Tibial nerve (tissue), 4 donors: ENCODE results near the gene HPSE2. TPM values are rescaled to one million over a fixed set of nuclear protein-coding genes. Genes with fewer than 3 reads are reported as not detected.

Experiments
- DNase-seq, 2 donors: peaks; one replicate each; pipeline ENCODE4 v3.0.0-alpha.2; 2019; ENCODE audit warnings: low spot score in 2 of 2
- H3K27ac ChIP-seq, 4 donors: fragments of 200-600 bp; sonication (generic) in 3 of 4; one replicate each; pipeline ENCODE4 v1.5.1; 2017 to 2019; ENCODE audit warnings: mild to moderate bottlenecking in 1 of 4
- H3K27me3 ChIP-seq, 2 donors: fragments of 200-600 bp; sonication (generic) in 1 of 2; one replicate each; pipeline versions ENCODE4 v1.5.1 to v1.6.0; 2017 to 2019
- H3K36me3 ChIP-seq, 3 donors: fragments of 200-600 bp; sonication (generic); one replicate each; pipeline ENCODE4 v1.5.1; 2018 to 2019
- H3K4me1 ChIP-seq, 4 donors: fragments of 200-600 bp; sonication (generic) in 3 of 4; one replicate each; pipeline ENCODE4 v1.5.1; 2017 to 2019
- H3K4me3 ChIP-seq, 4 donors: fragments of 200-600 bp; sonication (generic) in 3 of 4; one replicate each; pipeline ENCODE4 v1.5.1; 2017 to 2019; ENCODE audit warnings: mild to moderate bottlenecking in 1 of 4, moderate library complexity in 1 of 4
- H3K9me3 ChIP-seq, 4 donors: fragments of 200-600 bp; sonication (generic) in 3 of 4; one replicate each; pipeline ENCODE4 v1.5.1; 2017 to 2019
- CTCF ChIP-seq, 5 experiments: fragments of 200-600 bp in 3 of 5; fragments of 450-650 bp in 2 of 5; sonication (generic) in 3 of 5; IDR thresholded peaks; one replicate each; pipeline ENCODE4 v1.5.1; 2016 to 2019; ENCODE audit warnings: antibody characterized with exemption in 5 of 5, mild to moderate bottlenecking in 3 of 5, moderate library complexity in 2 of 5
- EP300 ChIP-seq, 2 donors: sonication (generic); formaldehyde crosslinking; IDR thresholded peaks; one replicate each; pipeline ENCODE4 v1.6.1; 2017; ENCODE audit warnings: antibody characterized with exemption in 2 of 2, mild to moderate bottlenecking in 1 of 2
- POLR2A ChIP-seq, 2 donors: fragments of 450-650 bp; IDR thresholded peaks; one replicate each; pipeline ENCODE4 v1.6.1; 2017; ENCODE audit warnings: antibody characterized with exemption in 2 of 2, mild to moderate bottlenecking in 2 of 2, moderate library complexity in 2 of 2
- WGBS, 2 donors: methylation state at CpG; one replicate each; pipeline ENCODE4 v1.1.5; 2018; 5-methylcytosine and 5-hydroxymethylcytosine counted together
- total RNA-seq, 4 donors: library from RNA; depleted of rRNA; stranded (reverse); fragments of >200 nt; gene quantifications; one replicate each; pipeline ENCODE4 v1.1.0, GENCODE V29; 2016

HPSE2 gene
- under 1 TPM in 1 of 4 donors, not detected in 3; 0.63 TPM for total RNA-seq

- no peak for TF ChIP-seq CTCF (IDR thresholded peaks at IDR 0.05)
- TF ChIP-seq EP300 (IDR thresholded peaks at IDR 0.05) = no peak
- no peak for TF ChIP-seq POLR2A (IDR thresholded peaks at IDR 0.05)
- H3K27me3 ChIP-seq = peaks cover 0 to 99% of the 10 kb centered on the region in 2 donors
- DNase-seq = no peak
- no peaks in the 10 kb centered on the region for H3K36me3 ChIP-seq
- no peak within 1 kb of the TSS for H3K27ac ChIP-seq
- no peaks in the 10 kb centered on the region for H3K9me3 ChIP-seq
- H3K4me1 ChIP-seq = peaks cover 0 to 51% (median 20%) of the 10 kb centered on the region in 4 donors
- H3K4me3 ChIP-seq = peak within 1 kb of the TSS in 2 of 4 donors; percentile 37 to 56
- WGBS, 2 donors = 3 to 4% methylated on average over 29 to 43 of the region's 43 CpGs
Observed at GRCh38 chr10:99235658-99236626, at the start of gene HPSE2. HPSE2 (minus strand) TSS chr10:99235852.

- no peak for DNase-seq
- Histone ChIP-seq H3K4me3 (no peak overlapping the region), H3K9me3 (peaks cover 0 to 16% (median 0%) of the 10 kb centered on the region in 4 donors), H3K27me3 (no peaks in the 10 kb centered on the region), H3K27ac (no peak overlapping the region), H3K4me1 (no peaks in the 10 kb centered on the region), H3K36me3 (no peaks in the 10 kb centered on the region)
- TF ChIP-seq CTCF (IDR thresholded peaks at IDR 0.05) (no peak), EP300 (IDR thresholded peaks at IDR 0.05) (no peak), POLR2A (IDR thresholded peaks at IDR 0.05) (no peak)
- WGBS, 2 donors = 67 to 83% methylated on average over 2 of the region's 2 CpGs
Observed at GRCh38 chr10:99280472-99280871, 44.8 kb upstream of the HPSE2 start.

DNA sequence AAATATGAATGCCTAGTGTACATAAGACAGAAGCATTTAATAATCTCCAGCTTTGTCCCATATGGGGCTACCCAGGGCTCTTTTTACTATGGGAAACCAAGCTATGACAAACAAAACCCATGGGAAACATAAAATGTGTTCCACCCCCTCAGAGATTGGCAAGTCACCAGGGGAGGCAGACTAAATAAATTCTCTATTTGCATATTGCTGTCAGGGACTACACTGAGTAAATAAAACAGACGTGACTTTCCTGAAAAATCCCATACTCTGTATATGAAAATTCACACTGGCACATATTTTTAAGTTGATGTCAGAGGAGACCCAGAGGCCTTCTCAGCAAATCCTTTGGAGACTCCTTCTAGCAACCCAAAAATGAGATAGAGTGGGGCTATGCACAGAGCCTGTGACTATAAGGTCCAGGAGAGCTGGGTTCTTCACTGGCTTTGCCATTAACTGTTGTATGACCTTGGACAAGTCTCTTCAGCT, 44.0 kb upstream of the HPSE2 start:
- 8 to 18% methylated on average over 1 of the region's 1 CpG for WGBS, 2 donors
- peaks cover 0 to 12% (median 0%) of the 10 kb centered on the region in 4 donors for H3K9me3 ChIP-seq

GRCh38 chr10:99276848-99277486, 41.3 kb upstream of the HPSE2 start:
- H3K27me3 ChIP-seq = no peaks in the 10 kb centered on the region
- no peak for DNase-seq
- no peak overlapping the region for H3K4me3 ChIP-seq
- no peaks in the 10 kb centered on the region for H3K4me1 ChIP-seq
- H3K36me3 ChIP-seq = no peaks in the 10 kb centered on the region
- H3K27ac ChIP-seq = no peak overlapping the region
- no peak for TF ChIP-seq CTCF (IDR thresholded peaks at IDR 0.05)
- no peak for TF ChIP-seq EP300 (IDR thresholded peaks at IDR 0.05)
- no peak for TF ChIP-seq POLR2A (IDR thresholded peaks at IDR 0.05)
- 14 to 16% methylated on average over 6 of the region's 6 CpGs for WGBS, 2 donors
- H3K9me3 ChIP-seq = peaks cover 0 to 10% (median 1%) of the 10 kb centered on the region in 4 donors

More for the DNA sequence above, 44.0 kb upstream of the HPSE2 start:
- no peak for DNase-seq
- Histone ChIP-seq H3K4me1 (no peaks in the 10 kb centered on the region), H3K27me3 (no peaks in the 10 kb centered on the region), H3K27ac (no peak overlapping the region), H3K36me3 (no peaks in the 10 kb centered on the region), H3K4me3 (no peak overlapping the region)
- TF ChIP-seq POLR2A (IDR thresholded peaks at IDR 0.05) (no peak), CTCF (IDR thresholded peaks at IDR 0.05) (no peak), EP300 (IDR thresholded peaks at IDR 0.05) (no peak)
